NCI-H82 (cell line): Measurements from ENCODE around the gene GUCY2F.

Experiments used
- DNase-seq: peaks from one replicate; lab custom pipeline; 2025; lab: John Stamatoyannopoulos, UW

GUCY2F gene

GRCh38 chrX:109393859-109394258 is 88.0 kb downstream of the GUCY2F start:
- DNase-seq: peak; percentile 24

- DNase-seq: no peak
Measured at GRCh38 chrX:109392895-109393294, 89.0 kb downstream of the GUCY2F start.

GRCh38 chrX:109390556-109390955 is 91.3 kb downstream of the GUCY2F start:
- DNase-seq: no peak

GRCh38 chrX:109389917-109390316 is 92.0 kb downstream of the GUCY2F start:
- no peak for DNase-seq

- DNase-seq: peak; percentile 32
Measured at GRCh38 chrX:109384699-109385098, 97.2 kb downstream of the GUCY2F start.

DNA sequence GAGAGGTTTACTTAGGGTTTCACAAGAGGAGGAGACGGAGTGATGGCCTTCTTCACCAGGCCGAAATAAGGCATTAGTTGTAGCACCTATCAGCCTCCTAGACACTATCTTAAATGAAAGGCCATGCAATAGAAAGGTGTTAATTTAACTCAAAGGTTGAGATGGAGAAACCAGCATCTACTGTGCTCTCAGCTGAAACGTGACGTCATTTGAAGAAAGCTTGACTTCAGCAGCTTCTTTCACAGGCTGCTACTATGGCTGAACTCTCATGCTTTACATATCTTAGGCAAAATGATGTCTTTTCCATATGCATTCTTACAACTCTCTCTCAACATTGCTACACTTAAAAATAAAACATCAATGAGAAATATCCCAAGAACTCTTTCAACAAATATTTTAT is 99.6 kb downstream of the GUCY2F start:
- no peak for DNase-seq

DNA sequence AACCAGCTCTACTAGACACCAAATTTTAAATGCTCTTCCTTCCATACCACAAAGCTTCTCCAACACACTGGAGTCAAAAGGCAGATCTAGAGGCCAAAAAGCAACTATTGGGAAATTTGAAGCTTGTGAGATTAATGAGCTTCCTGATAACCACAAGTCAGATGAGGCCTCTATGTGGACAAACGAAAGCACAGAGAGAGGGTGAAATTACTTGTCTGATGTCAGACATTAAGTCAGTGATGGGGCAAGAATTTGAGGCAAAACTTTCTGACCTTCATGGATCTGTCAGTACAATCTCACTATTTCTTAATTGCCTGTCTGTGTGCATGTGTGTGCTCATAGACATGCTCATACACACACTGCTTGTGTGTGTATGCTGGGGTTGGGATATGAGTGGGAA is 103.6 kb downstream of the GUCY2F start:
- DNase-seq: no peak

GRCh38 chrX:109374262-109374960 is 107.5 kb downstream of the GUCY2F start:
- no peak for DNase-seq

DNA sequence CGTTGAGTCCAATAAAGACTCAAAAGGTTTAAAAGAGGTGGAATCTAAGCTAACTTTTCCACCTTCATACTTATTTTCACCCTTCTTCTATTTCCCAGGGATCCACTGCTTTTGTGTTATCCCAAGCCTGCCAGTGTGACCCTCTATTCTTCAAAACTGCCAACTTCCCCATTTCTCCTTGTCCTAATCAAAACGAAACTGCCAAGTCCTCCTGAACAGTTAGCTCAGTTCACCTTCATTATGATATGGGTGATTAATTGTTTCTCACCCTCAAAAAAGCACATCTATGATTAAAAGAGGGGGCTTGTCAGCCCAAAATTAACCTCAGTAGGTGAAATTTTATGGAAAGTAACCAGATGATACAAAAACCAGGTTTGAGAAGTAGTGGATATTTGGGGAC is 108.4 kb downstream of the GUCY2F start:
- DNase-seq: no peak

DNA sequence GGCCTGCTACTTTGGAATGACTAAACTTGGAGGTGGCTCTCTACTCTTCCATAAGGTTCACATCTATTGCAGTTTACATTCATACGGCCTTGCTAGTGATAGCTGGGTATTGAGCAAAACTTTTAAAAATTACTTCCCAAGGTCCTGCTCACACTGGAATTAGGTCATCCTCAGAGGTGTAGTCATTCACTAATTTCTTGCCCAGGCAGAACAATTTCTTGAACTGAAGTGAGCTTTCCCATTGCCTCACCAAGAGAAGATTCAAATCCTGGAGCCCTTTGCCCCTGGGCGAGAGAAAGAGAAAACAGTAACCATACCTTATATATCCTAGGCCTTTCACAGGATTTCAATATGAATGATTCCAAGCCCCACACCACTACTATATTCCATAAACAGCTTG is 109.2 kb downstream of the GUCY2F start:
- DNase-seq: no peak

DNA sequence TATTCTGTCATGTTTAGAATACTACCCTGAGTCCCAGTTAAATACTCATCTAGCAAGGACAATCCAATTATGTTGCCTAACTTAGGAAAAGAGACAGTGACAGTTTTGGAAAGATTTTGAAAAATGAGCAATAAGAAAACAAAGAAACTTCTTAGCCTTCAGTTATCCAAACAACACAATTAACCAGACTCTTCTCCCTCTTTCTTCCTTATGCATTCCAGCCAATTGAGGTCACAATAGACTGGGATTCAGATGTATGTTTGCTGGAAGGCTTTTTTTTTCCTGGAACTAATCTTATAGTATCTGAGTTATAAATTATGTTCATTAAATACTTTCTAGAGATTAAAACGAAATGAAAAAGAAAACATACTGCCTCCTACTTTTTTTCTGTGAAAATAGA is 109.6 kb downstream of the GUCY2F start:
- DNase-seq: no peak

DNA sequence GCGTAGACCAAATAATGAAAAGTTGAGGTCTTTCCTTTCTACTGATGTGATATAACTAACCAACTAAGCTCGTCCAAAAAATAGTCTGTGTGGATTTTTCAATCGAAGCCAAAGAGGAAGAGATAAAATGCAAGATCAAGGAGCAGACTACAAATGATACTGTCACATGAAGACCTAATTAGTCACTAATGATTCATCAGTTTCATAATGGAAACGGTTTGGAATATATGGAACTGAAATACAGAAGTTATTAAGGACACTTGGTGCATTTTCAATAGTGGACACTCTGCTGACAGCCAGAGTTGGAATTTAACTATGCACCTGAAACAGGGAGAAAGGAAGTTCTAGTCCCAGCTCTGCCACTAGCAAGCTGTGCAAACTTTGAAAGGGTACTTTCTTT is 119.8 kb downstream of the GUCY2F start:
- DNase-seq: no peak

DNA sequence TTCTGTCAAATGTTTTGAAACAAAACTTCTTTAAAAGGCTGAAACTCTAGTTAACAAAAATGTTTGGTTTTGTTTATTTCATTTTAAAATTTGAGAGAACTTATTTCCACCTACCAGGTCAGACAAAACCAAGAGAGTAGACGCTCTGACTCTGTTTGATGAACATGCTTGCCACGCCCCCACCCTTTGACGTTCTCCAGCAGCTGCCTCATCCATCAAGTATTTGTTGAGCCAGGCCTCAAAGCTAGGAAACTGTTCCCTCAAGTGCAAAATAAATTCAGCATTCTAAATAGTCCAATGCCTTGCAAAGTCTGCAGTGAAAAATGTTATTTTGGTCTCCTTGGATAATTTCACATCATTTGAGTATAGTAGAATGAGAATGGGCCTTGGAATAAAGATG is 121.6 kb downstream of the GUCY2F start:
- DNase-seq: no peak

DNA sequence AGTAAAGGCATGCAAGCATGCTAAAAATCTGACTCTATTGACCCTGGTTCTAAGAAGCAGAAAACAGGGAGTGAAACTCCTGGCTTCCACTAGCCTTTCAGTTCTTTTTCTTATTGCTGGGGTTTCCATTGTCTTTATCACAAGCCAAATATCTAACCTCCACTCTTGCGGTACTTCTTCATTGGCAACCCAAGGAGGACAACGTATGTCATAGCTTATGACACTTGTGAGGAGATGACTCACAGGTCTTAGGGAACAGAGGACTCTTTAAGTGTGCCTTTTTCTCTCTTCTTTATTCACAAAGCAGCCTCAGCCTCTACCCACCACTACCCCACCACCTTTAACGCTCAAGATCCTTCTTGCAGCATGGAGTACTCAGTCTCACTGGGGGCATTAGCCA is 124.2 kb downstream of the GUCY2F start:
- no peak for DNase-seq

GRCh38 chrX:109356684-109357083 is 125.2 kb downstream of the GUCY2F start:
- DNase-seq: no peak

DNA sequence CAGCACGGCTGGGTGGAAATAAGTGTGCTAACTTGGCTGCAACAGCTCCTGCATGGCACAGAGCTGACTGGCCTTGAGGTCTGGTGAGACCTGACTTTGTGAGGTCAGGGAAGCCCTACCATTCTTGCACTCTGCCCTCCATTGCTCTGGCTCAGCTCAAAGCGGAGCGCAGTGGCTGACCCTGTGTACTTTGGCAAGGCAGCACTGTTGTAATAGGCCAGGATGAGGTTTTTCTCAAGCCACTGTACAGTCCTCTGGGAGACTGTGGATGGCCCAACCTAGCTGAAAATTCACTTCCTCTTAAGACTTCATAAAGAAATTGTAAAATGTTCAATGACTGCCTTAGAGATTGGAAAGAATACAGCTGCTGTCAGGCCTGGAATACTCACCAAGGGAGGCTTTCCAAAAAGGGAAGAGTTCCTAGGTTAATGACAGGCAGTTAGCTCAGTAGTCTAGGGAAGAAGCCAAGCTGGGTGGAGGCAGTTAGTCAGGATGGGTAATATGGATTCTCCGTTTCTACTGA is 129.8 kb downstream of the GUCY2F start:
- no peak for DNase-seq

DNA sequence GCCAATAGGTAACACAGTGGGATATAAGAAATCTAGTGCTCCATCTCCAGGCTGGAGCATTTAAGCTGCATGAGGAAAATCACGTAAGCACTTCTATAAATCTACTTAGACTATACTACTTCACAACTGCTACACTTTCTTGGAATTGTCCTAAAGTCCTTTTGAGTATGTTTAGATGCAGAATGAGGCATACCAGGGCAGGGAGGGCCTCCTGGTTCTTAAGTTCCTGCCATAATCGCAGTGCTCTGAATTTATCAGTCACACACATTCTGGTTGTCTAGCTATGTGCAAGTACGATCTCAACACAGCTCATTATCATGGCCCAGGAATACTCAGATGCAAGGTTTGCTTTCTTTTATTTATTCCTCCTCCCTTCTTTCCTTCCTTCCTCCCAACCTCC is 130.3 kb downstream of the GUCY2F start:
- no peak for DNase-seq

GRCh38 chrX:109350551-109350950 is 131.3 kb downstream of the GUCY2F start:
- no peak for DNase-seq

GRCh38 chrX:109350051-109350450 is 131.8 kb downstream of the GUCY2F start:
- DNase-seq: no peak

DNA sequence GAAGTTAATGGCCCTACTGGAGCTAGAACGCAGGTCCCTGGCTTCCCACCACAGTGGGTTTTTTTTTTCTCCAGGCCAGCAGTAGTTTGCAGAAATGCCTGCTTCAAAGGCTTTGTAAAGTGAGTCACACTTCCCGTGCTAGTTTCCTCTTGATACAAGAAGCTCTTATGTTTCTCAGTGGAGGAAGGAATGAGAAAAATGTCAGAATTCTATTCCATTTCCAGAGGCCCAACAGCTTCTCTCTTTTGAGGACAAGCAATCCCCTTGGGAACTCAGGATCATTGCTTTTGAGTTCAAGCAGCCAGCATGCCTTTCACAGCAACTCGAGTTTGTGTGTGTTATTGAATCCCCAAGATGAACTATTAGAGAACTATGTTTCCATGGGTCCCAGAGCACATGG is 134.3 kb downstream of the GUCY2F start:
- no peak for DNase-seq

GRCh38 chrX:109346491-109346890 is 135.4 kb downstream of the GUCY2F start:
- DNase-seq: no peak

DNA sequence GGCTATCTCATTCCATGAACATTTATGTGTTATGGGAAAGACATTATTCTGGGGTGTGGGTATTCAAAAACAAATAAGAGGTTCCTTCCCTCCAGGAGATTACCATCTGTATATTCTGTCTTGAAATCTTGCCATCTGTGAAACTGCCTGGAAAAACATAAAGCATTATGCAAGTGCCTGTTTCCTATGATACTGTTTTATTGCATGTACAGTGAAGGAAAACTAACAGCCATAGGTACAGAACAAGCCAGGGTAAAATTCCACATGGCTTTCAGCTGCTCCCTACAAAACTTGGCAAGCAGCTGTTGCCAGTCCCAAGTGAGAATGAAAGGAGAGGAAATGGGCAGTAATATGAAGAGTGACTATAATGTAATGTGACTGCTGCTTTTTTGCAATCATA is 136.0 kb downstream of the GUCY2F start:
- DNase-seq: no peak

DNA sequence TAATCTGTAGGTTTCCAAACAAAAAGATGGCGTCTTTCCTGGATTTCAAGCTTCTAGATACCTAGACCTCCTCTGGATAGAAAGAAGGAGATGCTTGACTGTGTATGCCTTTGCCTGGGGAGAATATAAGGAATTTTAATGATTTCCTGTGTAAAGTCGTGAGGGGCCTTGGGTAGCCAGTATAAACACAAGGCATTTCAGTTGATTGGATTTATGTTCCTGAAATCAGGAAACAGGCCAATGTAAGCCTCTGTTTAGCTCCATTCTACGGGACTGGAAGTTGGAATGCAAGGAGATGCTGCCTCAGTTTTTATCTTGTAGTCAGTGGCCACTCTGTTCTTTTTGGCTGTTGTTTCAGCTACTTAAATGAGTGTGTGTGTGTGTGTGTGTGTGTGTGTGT is 137.2 kb downstream of the GUCY2F start:
- no peak for DNase-seq

DNA sequence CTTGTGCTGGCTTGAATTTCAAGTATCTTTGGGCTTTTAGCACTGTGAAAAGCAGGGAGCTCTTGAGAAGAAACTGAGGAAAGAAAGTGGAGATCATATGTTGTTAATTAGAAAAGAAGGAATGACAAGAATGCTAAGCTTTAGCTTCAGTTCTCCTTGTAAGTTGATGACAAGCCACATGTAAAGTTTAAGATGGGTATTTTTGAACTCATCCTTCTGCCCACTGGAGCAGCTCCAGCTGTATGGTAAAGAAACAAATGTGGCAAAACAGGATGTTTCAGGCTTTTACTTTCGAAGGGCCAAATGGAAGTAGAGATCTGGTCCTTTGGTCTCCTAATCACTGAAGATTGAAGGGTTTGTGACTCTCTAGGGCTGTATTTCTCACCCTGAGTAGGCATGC is 137.8 kb downstream of the GUCY2F start:
- DNase-seq: no peak
